Stimulated activated CD4-positive, alpha-beta T cell treated with anti-CD3 and anti-CD28 coated beads, Interleukin-1b, Interleukin-23, amount 100 ng/mL, for 24 hours (primary cell): ENCODE data around the gene SEPTIN12.

Experiments used
- DNase-seq, 4 experiments: peaks; one replicate each; pipeline ENCODE4 v3.0.0-alpha.2; 2020; ENCODE audit warnings: low read depth in 4 of 4, low spot score in 1 of 4

SEPTIN12 gene

GRCh38 chr16:4734063-4734729 is 53.9 kb downstream of the SEPTIN12 start, which contains the start of the genes ANKS3 and DNAAF8:
Gene ANKS3 (minus strand): TSS chr16:4734271. CDS start chr16:4730149, 4,122 bp downstream.
Gene DNAAF8 (plus strand): TSS chr16:4734537. CDS start chr16:4736515, 1,978 bp downstream.
- DNase-seq: peak; percentile 39 to 75 (median 60)

GRCh38 chr16:4733747-4734062 is 54.4 kb downstream of the SEPTIN12 start:
- DNase-seq: peak in 3 of 4 experiments; percentile 19 to 21 (median 20)

- no peak for DNase-seq
These were observed 54.9 kb downstream of the SEPTIN12 start for GRCh38 chr16:4733211-4733742.

GRCh38 chr16:4729876-4730275 is 58.3 kb downstream of the SEPTIN12 start:
- no peak for DNase-seq

DNA sequence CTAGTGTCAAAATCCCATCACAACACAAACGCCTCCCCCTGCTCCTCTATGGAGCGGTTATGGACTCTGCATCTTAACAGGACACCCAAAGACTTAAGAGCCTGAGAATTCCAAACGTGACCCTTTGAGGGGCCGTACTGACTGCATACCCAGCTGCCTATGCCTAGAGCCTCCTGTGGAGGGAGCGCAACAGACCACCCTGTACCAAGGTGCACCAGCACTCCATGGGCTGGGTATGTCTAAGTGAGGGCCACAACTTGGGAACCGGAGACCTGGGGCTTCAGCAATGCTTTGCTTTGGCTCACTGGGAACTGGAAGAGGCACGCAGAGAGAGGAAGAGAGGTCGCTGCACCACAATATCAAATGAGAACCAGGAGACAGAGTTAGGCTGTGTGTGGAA is 59.5 kb downstream of the SEPTIN12 start:
- DNase-seq: no peak
